ENCODE data around the gene MRPL12.

DNA sequence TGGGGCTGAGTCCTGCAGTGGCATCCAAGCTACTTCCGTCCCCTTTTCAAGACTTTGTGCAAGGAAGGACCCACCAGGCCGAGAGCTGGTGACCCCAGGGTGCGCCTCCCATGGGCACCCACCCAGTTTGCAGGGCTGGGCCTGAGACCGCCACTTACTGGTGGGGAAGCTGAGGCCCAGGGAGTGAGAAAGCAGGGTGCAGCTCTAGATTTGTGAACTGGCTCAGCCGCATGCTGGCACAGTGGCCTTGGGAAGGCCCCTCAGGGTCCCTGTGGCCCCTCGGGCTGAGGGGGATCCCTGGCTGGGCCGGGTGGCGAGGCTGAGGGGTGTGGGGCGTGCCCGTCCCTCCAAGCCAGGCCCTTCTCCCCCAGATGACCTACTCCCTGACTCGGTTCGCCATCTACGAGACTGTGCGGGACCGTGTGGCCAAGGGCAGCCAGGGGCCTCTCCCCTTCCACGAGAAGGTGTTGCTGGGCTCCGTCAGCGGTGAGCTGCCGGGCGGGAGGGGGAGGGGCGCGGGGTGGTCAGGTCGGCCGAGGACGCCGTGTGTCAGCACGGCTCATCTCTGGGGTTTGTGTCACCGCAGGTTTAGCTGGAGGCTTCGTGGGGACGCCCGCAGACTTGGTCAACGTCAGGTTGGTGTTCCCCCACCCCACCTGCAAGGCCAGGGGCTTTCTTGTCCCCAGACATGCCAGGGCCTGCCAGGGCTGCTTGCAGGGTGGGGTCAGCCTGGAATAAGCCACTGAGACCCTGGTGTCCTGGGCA lies 12.1 kb downstream of the MRPL12 start:
- TF ChIP-seq, protein P1, sequence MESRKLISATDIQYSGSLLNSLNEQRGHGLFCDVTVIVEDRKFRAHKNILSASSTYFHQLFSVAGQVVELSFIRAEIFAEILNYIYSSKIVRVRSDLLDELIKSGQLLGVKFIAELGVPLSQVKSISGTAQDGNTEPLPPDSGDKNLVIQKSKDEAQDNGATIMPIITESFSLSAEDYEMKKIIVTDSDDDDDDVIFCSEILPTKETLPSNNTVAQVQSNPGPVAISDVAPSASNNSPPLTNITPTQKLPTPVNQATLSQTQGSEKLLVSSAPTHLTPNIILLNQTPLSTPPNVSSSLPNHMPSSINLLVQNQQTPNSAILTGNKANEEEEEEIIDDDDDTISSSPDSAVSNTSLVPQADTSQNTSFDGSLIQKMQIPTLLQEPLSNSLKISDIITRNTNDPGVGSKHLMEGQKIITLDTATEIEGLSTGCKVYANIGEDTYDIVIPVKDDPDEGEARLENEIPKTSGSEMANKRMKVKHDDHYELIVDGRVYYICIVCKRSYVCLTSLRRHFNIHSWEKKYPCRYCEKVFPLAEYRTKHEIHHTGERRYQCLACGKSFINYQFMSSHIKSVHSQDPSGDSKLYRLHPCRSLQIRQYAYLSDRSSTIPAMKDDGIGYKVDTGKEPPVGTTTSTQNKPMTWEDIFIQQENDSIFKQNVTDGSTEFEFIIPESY (IDR thresholded peaks at IDR 0.05; ENCODE audit: extremely low read depth, insufficient replicate concordance, low read length): no peak
- TF ChIP-seq ZNF274 (IDR thresholded peaks at IDR 0.05; ENCODE audit: low read depth, low read length): no peak
- TF ChIP-seq, protein P2, sequence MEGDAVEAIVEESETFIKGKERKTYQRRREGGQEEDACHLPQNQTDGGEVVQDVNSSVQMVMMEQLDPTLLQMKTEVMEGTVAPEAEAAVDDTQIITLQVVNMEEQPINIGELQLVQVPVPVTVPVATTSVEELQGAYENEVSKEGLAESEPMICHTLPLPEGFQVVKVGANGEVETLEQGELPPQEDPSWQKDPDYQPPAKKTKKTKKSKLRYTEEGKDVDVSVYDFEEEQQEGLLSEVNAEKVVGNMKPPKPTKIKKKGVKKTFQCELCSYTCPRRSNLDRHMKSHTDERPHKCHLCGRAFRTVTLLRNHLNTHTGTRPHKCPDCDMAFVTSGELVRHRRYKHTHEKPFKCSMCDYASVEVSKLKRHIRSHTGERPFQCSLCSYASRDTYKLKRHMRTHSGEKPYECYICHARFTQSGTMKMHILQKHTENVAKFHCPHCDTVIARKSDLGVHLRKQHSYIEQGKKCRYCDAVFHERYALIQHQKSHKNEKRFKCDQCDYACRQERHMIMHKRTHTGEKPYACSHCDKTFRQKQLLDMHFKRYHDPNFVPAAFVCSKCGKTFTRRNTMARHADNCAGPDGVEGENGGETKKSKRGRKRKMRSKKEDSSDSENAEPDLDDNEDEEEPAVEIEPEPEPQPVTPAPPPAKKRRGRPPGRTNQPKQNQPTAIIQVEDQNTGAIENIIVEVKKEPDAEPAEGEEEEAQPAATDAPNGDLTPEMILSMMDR (IDR thresholded peaks at IDR 0.05 in 2 of 3, conservative IDR thresholded peaks at IDR 0.05 in 1 of 3; ENCODE audit: borderline replicate concordance in 1 of 3, insufficient read depth in 1 of 3, low read depth in 2 of 3, low read length in 2 of 3): no peak
- no peak for TF ChIP-seq CEBPB (IDR thresholded peaks at IDR 0.05; ENCODE audit: low read depth)
- TF ChIP-seq EZH2 (IDR thresholded peaks at IDR 0.05): no peak
- TF ChIP-seq TCF7L2 (IDR thresholded peaks at IDR 0.05; ENCODE audit: borderline replicate concordance, extremely low read depth, insufficient read depth, insufficient read length): no peak
- no peak for TF ChIP-seq POLR2AphosphoS5 (IDR thresholded peaks at IDR 0.05; ENCODE audit: low read depth, low read length)
- TF ChIP-seq SIN3A (IDR thresholded peaks at IDR 0.05; ENCODE audit: low read depth): no peak
- TF ChIP-seq RAD21 (IDR thresholded peaks at IDR 0.05; ENCODE audit: low read depth): no peak
- TF ChIP-seq POLR2A (IDR thresholded peaks at IDR 0.05; ENCODE audit: borderline replicate concordance, extremely low read depth, insufficient read depth, insufficient read length): no peak
- no peak for TF ChIP-seq SP1 (IDR thresholded peaks at IDR 0.05; ENCODE audit: low read depth)

Data from HCT116 (cell line).